ENCODE results near the gene SUCLG2.
"Not testable (repeated sequence)": the region's sequence is repeated elsewhere in the genome, so short reads cannot be mapped to it uniquely, and the experiment has no call there.

Gene SUCLG2

GRCh38 chr3:67619991-67620390, 34.4 kb downstream of the SUCLG2 start:
- no peak overlapping the region for H3K4me3 ChIP-seq (ENCODE audit: low read depth, low read length)
- DNase-seq (ENCODE audit: low read depth) = no peak

- DNase-seq (ENCODE audit: low read depth) = no peak
- no peak overlapping the region for H3K4me3 ChIP-seq (ENCODE audit: low read depth, low read length)
Observed at GRCh38 chr3:67617518-67617917, 36.9 kb downstream of the SUCLG2 start.

GRCh38 chr3:67616046-67616445, 38.4 kb downstream of the SUCLG2 start:
- no peak for DNase-seq (ENCODE audit: low read depth)
- no peak overlapping the region for H3K4me3 ChIP-seq (ENCODE audit: low read depth, low read length)

- H3K4me3 ChIP-seq (ENCODE audit: low read depth, low read length) = no peak overlapping the region
- no peak for DNase-seq (ENCODE audit: low read depth)
Observed at GRCh38 chr3:67614195-67614594, 40.2 kb downstream of the SUCLG2 start.

DNA sequence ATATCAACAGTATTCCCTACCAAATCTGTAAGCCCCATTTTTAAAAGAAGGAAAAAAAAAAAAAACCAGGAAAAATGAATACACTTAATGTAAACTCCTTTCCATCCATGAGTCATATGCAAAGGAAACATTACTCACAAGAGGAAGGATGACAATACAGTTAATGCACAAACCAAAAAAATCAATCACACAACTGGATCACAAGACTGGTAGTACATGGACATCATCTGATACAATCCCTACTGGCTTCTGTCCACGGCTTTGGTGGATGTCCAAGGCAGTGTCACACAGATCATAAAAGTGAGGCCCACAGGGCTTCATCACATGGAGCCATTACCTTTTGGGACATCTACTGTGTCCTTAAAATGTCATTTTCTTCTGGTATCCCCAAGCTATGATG, 44.0 kb downstream of the SUCLG2 start:
- peak; percentile 66 for DNase-seq (ENCODE audit: low read depth)
- no peak overlapping the region for H3K4me3 ChIP-seq (ENCODE audit: low read depth, low read length)

DNA sequence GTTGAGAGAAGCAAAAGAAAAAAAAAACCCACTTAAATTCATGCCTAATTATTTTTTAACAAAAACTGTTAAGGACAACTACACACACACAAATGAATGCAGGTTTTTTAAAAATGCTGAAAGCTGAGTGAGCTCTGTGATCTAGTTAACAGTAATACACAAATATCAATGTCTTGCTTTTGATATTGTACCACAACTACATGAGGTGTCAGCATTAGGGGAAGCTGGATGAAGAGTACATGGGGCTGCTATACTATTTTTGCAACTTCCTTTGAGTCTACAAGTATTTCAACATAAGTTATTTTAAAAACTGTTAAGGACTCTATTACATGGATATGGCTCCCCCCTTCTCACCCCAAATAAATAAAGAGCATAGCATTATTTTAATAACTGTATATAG, 44.7 kb downstream of the SUCLG2 start:
- H3K4me3 ChIP-seq (ENCODE audit: low read depth, low read length) = no peak overlapping the region
- DNase-seq (ENCODE audit: low read depth) = no peak

- DNase-seq (ENCODE audit: low read depth) = no peak
- no peak overlapping the region for H3K4me3 ChIP-seq (ENCODE audit: low read depth, low read length)
Observed at GRCh38 chr3:67608034-67608433, 46.4 kb downstream of the SUCLG2 start.

DNA sequence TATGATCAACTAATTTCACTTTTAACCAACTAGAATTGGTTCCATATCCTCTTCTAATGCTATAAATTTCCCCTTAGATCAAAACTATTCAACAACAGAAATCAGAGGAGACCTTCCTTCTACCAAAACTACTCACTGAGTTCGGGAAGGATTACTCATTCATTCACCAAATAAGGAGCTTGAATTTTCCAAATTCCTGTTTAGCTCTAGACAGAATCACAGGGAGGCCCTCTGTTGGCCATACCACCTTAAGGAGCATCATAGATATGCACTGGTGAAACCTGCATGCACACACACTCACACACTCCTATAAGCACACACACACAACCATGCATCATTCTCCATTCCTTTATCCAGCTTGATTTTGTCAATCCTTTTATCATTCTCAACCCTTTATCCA, 49.0 kb downstream of the SUCLG2 start:
- DNase-seq (ENCODE audit: low read depth) = peak; percentile 35

GRCh38 chr3:67602816-67603215, 51.6 kb downstream of the SUCLG2 start:
- no peak for DNase-seq (ENCODE audit: low read depth)
- H3K4me3 ChIP-seq (ENCODE audit: low read depth, low read length) = no peak overlapping the region

More for the DNA sequence above, 49.0 kb downstream of the SUCLG2 start:
- no peak overlapping the region for H3K4me3 ChIP-seq (ENCODE audit: low read depth, low read length)

- DNase-seq (ENCODE audit: low read depth) = no peak
- no peak overlapping the region for H3K4me3 ChIP-seq (ENCODE audit: low read depth, low read length)
Observed at GRCh38 chr3:67601919-67602608, 52.3 kb downstream of the SUCLG2 start.

DNA sequence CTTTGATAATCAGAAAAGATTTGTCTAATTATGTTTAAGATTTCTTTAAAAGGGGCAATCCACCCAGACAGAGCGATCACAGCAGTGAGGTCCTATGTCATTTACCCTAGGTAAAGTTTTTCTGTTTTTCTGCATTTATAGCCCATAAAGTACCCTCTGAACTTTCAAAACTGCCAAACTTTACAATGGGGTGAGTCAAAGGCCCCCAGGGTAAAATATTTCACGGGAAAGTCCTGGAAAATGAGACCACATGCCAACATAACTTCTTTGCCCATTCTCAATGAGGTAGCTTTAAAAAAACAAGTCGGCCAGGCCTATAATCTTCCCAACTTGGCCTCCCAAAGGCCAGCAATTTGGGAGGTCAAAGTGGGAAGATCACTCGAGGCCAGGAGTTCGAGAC, 53.0 kb downstream of the SUCLG2 start:
- DNase-seq (ENCODE audit: low read depth) = no peak
- H3K4me3 ChIP-seq (ENCODE audit: low read depth, low read length) = no peak overlapping the region

GRCh38 chr3:67599821-67600220, 54.6 kb downstream of the SUCLG2 start:
- DNase-seq (ENCODE audit: low read depth) = no peak

GRCh38 chr3:67598814-67599556, 55.4 kb downstream of the SUCLG2 start:
- H3K4me3 ChIP-seq (ENCODE audit: low read depth, low read length) = no peak overlapping the region
- no peak for DNase-seq (ENCODE audit: low read depth)

More at GRCh38 chr3:67599821-67600220, 54.6 kb downstream of the SUCLG2 start:
- no peak overlapping the region for H3K4me3 ChIP-seq (ENCODE audit: low read depth, low read length)

- no peak overlapping the region for H3K4me3 ChIP-seq (ENCODE audit: low read depth, low read length)
- DNase-seq (ENCODE audit: low read depth) = no peak
Observed at GRCh38 chr3:67595424-67595823, 59.0 kb downstream of the SUCLG2 start.

GRCh38 chr3:67593761-67594234, 60.6 kb downstream of the SUCLG2 start:
- DNase-seq (ENCODE audit: low read depth) = peak; percentile 60

GRCh38 chr3:67592057-67592456, 62.4 kb downstream of the SUCLG2 start:
- H3K4me3 ChIP-seq (ENCODE audit: low read depth, low read length) = no peak overlapping the region
- DNase-seq (ENCODE audit: low read depth) = no peak

More at GRCh38 chr3:67593761-67594234, 60.6 kb downstream of the SUCLG2 start:
- no peak overlapping the region for H3K4me3 ChIP-seq (ENCODE audit: low read depth, low read length)

DNA sequence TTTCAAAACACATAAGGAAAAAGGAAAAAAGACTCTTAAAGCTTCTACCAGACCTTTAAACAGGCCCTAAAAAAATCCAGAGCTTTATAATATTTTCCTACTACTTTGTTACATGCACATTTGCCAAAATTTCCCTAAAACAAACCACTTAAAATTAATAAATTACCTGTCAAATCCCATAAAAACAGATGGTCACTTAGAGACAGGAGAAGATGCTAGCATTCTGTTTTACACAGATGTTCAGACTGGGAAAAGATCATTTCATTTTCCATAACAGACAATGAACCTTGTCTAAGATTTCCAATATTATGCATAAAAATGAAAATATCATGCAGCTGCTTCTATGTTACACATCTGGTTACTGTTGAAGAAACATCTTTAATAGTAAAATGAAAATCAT, 66.6 kb downstream of the SUCLG2 start:
- DNase-seq (ENCODE audit: low read depth) = no peak

GRCh38 chr3:67587301-67587700, 67.1 kb downstream of the SUCLG2 start:
- DNase-seq (ENCODE audit: low read depth) = no peak
- no peak overlapping the region for H3K4me3 ChIP-seq (ENCODE audit: low read depth, low read length)

More for the DNA sequence above, 66.6 kb downstream of the SUCLG2 start:
- no peak overlapping the region for H3K4me3 ChIP-seq (ENCODE audit: low read depth, low read length)

GRCh38 chr3:67584608-67585007, 69.8 kb downstream of the SUCLG2 start:
- not testable (repeated sequence) for H3K4me3 ChIP-seq (ENCODE audit: low read depth, low read length); DNase-seq (ENCODE audit: low read depth)

DNA sequence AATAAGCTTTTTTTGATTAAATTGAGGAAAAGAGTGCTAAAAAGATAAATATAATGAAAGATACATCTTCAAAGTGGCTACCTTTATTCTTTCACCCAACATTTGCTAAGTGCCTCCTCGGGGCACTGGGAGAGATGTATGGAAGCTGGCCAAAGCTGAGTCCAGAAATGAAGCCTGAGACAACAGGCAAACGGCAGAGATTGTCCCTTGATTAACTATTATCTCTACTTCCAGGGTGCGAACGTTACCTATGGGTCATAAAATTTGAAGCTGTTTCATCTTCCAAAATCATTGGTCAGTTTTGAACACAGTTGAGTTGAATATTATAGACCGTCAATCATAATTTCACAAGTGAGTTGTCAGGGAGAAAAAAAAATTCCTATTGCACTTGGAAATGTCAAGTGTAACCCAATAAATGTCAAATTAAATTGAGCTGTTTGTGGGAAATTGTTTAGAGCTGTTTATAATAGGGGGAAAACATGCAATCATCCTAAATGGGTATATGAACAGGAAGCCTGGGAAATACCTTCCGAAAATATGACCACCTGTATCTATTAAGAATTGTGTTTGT, 73.9 kb downstream of the SUCLG2 start:
- no peak for DNase-seq (ENCODE audit: low read depth)

More for the DNA sequence above, 73.9 kb downstream of the SUCLG2 start:
- no peak overlapping the region for H3K4me3 ChIP-seq (ENCODE audit: low read depth, low read length)

Measured in skeletal muscle cell (primary cell).